GM10248 (cell line): ENCODE measurements around the gene XRCC5.
A peak's percentile ranks its signal among the peaks of the same experiment; 100 is the strongest.

ENCODE experiments used
- CTCF ChIA-PET: fragments of 300-600 bp; sonication (Branson Sonifier 250); formaldehyde crosslinking; extraction: SDS; loops from one replicate; lab custom pipeline; 2021; ENCODE audit warnings: antibody characterized with exemption; lab: Yijun Ruan, JAX
- POLR2A ChIA-PET: fragments of 350-650 bp; sonication (Branson Sonifier 250); formaldehyde crosslinking; extraction: SDS; loops from one replicate; lab custom pipeline; 2020; ENCODE audit warnings: antibody characterized with exemption; lab: Yijun Ruan, JAX
- DNase-seq: peaks from one replicate; pipeline ENCODE4 v3.0.0; 2012; ENCODE audit errors: extremely low spot score
- CTCF ChIP-seq: IDR thresholded peaks from 2 replicates; pipeline ENCODE4 v1.5.1; 2012; ENCODE audit warnings: mild to moderate bottlenecking, low read depth; ENCODE audit errors: extremely low read depth, missing control alignments, control extremely low read depth

XRCC5 gene

GRCh38 chr2:216113572-216113971 is 4.4 kb downstream of the XRCC5 start:
- POLR2A ChIA-PET, result interaction anchor here (1.2 to 1.5 kb wide), 2 partner anchors 10 to 96 kb away, joined by 3 to 4 read pairs; no protein-coding TSS in a partner anchor
- DNase-seq, result peak; percentile 39
- no peak for TF ChIP-seq CTCF
- CTCF ChIA-PET, result interaction anchor here (0.9 to 5.4 kb wide), 22 partner anchors 9 to 406 kb away, joined by 3 to 32 read pairs (median 4); no protein-coding TSS in a partner anchor

GRCh38 chr2:216114382-216114713 is 5.2 kb downstream of the XRCC5 start:
- TF ChIP-seq CTCF, result no peak
- CTCF ChIA-PET, result interaction anchor here (0.6 to 2.8 kb wide), 35 partner anchors 10 to 405 kb away, joined by 3 to 25 read pairs (median 4); no protein-coding TSS in a partner anchor
- DNase-seq, result no peak
- POLR2A ChIA-PET, result interaction anchor here (0.7 to 1.5 kb wide), 3 partner anchors 10 to 97 kb away, joined by 3 to 4 read pairs (median 3); no protein-coding TSS in a partner anchor

GRCh38 chr2:216114714-216115531 is 5.8 kb downstream of the XRCC5 start:
- peak; percentile 76 for TF ChIP-seq CTCF
- DNase-seq, result peak; percentile 92
- POLR2A ChIA-PET, result interaction anchor here (0.7 to 1.5 kb wide), 2 partner anchors 16 to 98 kb away, joined by 3 to 4 read pairs; no protein-coding TSS in a partner anchor
- CTCF ChIA-PET, result interaction anchor here (0.6 to 2.8 kb wide), 35 partner anchors 9 to 405 kb away, joined by 3 to 25 read pairs (median 4); no protein-coding TSS in a partner anchor

GRCh38 chr2:216116418-216116817 is 7.3 kb downstream of the XRCC5 start:
- ChIA-PET CTCF (no interaction called here), POLR2A (no interaction called here)
- TF ChIP-seq CTCF, result no peak
- no peak for DNase-seq

GRCh38 chr2:216117561-216118340 is 8.6 kb downstream of the XRCC5 start:
- TF ChIP-seq CTCF, result no peak
- ChIA-PET POLR2A (interaction anchor here (0.6 to 0.7 kb wide), 2 partner anchors 25 to 61 kb away, joined by 5 to 6 read pairs; no protein-coding TSS in a partner anchor), CTCF (interaction anchor here (1.2 to 1.4 kb wide), 2 partner anchors 8 to 15 kb away, joined by 3 read pairs; no protein-coding TSS in a partner anchor)
- no peak for DNase-seq

- CTCF ChIA-PET, result interaction anchor here (1.2 to 1.4 kb wide), 3 partner anchors 7 to 15 kb away, joined by 3 to 8 read pairs (median 3); partner anchors contain the start of gene XRCC5
- POLR2A ChIA-PET, result interaction anchor here (0.6 to 0.7 kb wide), 2 partner anchors 25 to 62 kb away, joined by 5 to 6 read pairs; no protein-coding TSS in a partner anchor
- DNase-seq, result no peak
- TF ChIP-seq CTCF, result no peak
Observed at GRCh38 chr2:216118474-216118873, 9.3 kb downstream of the XRCC5 start.
